ENCODE results near the gene TMPRSS9.
"Not testable (repeated sequence)": the region's sequence is repeated elsewhere in the genome, so short reads cannot be mapped to it uniquely, and the experiment has no call there.

The TMPRSS9 gene

GRCh38 chr19:2362046-2362969 lies 2.2 kb downstream of the TMPRSS9 start:
- DNase-seq (ENCODE audit: low read depth): no peak

GRCh38 chr19:2362970-2363300 lies 2.9 kb downstream of the TMPRSS9 start:
- DNase-seq (ENCODE audit: low read depth): no peak

GRCh38 chr19:2363419-2363818 lies 3.4 kb downstream of the TMPRSS9 start:
- peak; percentile 20 for DNase-seq (ENCODE audit: low read depth)

- no peak for DNase-seq (ENCODE audit: low read depth)
Measured at GRCh38 chr19:2365201-2365970, 5.3 kb downstream of the TMPRSS9 start.

- no peak for DNase-seq (ENCODE audit: low read depth)
Measured at GRCh38 chr19:2371656-2372055, 11.6 kb downstream of the TMPRSS9 start.

GRCh38 chr19:2372076-2372612 lies 12.1 kb downstream of the TMPRSS9 start:
- no peak for DNase-seq (ENCODE audit: low read depth)

GRCh38 chr19:2374808-2375207 lies 14.7 kb downstream of the TMPRSS9 start:
- no peak for DNase-seq (ENCODE audit: low read depth)

GRCh38 chr19:2375353-2376121 lies 15.5 kb downstream of the TMPRSS9 start:
- DNase-seq (ENCODE audit: low read depth): no peak

- DNase-seq (ENCODE audit: low read depth): no peak
Measured at GRCh38 chr19:2376784-2377519, 16.9 kb downstream of the TMPRSS9 start.

GRCh38 chr19:2380567-2380966 lies 20.5 kb downstream of the TMPRSS9 start:
- DNase-seq (ENCODE audit: low read depth): no peak

- peak; percentile 31 for DNase-seq (ENCODE audit: low read depth)
Measured at GRCh38 chr19:2381148-2381820, 21.2 kb downstream of the TMPRSS9 start.

- no peak for DNase-seq (ENCODE audit: low read depth)
Measured at GRCh38 chr19:2382530-2383222, 22.6 kb downstream of the TMPRSS9 start.

- peak; percentile 82 for DNase-seq (ENCODE audit: low read depth)
Measured at GRCh38 chr19:2385053-2385721, 25.1 kb downstream of the TMPRSS9 start.

GRCh38 chr19:2387367-2388288 lies 27.6 kb downstream of the TMPRSS9 start:
- DNase-seq (ENCODE audit: low read depth): no peak

GRCh38 chr19:2389594-2389993 lies 29.5 kb downstream of the TMPRSS9 start:
- no peak for DNase-seq (ENCODE audit: low read depth)

GRCh38 chr19:2391118-2391725 lies 31.2 kb downstream of the TMPRSS9 start:
- peak; percentile 73 for DNase-seq (ENCODE audit: low read depth)

GRCh38 chr19:2392366-2392765 lies 32.3 kb downstream of the TMPRSS9 start:
- no peak for DNase-seq (ENCODE audit: low read depth)

GRCh38 chr19:2392899-2393298 lies 32.8 kb downstream of the TMPRSS9 start:
- not testable (repeated sequence) for DNase-seq (ENCODE audit: low read depth)
